OCI-LY7 (cell line): ENCODE results near the gene TMEM106C. TPM values are rescaled to one million over a fixed set of nuclear protein-coding genes. Genes with fewer than 3 reads are reported as not detected.

Experiments used
- BruUV-seq: library from RNA; stranded (reverse); fragments of 400-500 nt; replicated peaks from 2 replicates; lab custom pipeline; 2021; lab: Mats Ljungman, UMichigan
- CTCF ChIA-PET: fragments of 300-600 bp; sonication (Branson Sonifier 250); formaldehyde crosslinking; loops from one replicate; lab custom pipeline; 2022; ENCODE audit warnings: antibody characterized with exemption; ENCODE audit not compliant: unreplicated experiment; lab: Charles Lee
- POLR2A ChIA-PET: fragments of 300-600 bp; sonication (Branson Sonifier 250); formaldehyde crosslinking; loops from one replicate; lab custom pipeline; 2022; ENCODE audit warnings: antibody characterized with exemption; lab: Charles Lee
- DNase-seq: peaks from one replicate; pipeline ENCODE4 v3.0.0-alpha.2; 2015; ENCODE audit warnings: low spot score
- H2AFZ ChIP-seq: fragments of 200-600 bp; sonication (generic), shearing (Covaris generic); 2 replicates; pipeline ENCODE4 v1.6.1; 2014; ENCODE audit warnings: mild to moderate bottlenecking, antibody characterized with exemption, low read length, moderate library complexity
- H3K27ac ChIP-seq: fragments of 200-600 bp; sonication (generic); 2 replicates; pipeline ENCODE4 v1.5.1; 2014; ENCODE audit warnings: mixed run types, low read depth, mild to moderate bottlenecking, moderate library complexity, low read length, inconsistent platforms; ENCODE audit not compliant: poor library complexity, severe bottlenecking
- H3K36me3 ChIP-seq: fragments of 200-600 bp; sonication (generic); 2 replicates; pipeline ENCODE4 v1.6.1; 2014; ENCODE audit warnings: mild to moderate bottlenecking, antibody characterized with exemption, low read length, moderate library complexity, mixed read lengths; ENCODE audit not compliant: insufficient read depth
- H3K4me1 ChIP-seq: fragments of 200-600 bp; sonication (generic); 2 replicates; pipeline ENCODE4 v1.5.1; 2014; ENCODE audit warnings: mild to moderate bottlenecking, low read length; ENCODE audit not compliant: insufficient read depth, poor library complexity, severe bottlenecking
- H3K4me2 ChIP-seq: fragments of 200-600 bp; sonication (generic); 2 replicates; pipeline ENCODE4 v1.6.1; 2014; ENCODE audit warnings: mild to moderate bottlenecking, low read length
- H3K4me3 ChIP-seq: fragments of 200-600 bp; sonication (generic); 2 replicates; pipeline ENCODE4 v1.5.1; 2014; ENCODE audit warnings: mild to moderate bottlenecking, low read depth, low read length; ENCODE audit not compliant: poor library complexity, severe bottlenecking
- H3K79me2 ChIP-seq: fragments of 200-600 bp; sonication (generic); 2 replicates; pipeline ENCODE4 v1.6.1; 2016; ENCODE audit warnings: low read depth, mild to moderate bottlenecking, low read length, moderate library complexity, mixed read lengths; ENCODE audit not compliant: insufficient read depth
- H3K9me2 ChIP-seq: fragments of 200-600 bp; sonication (generic); 2 replicates; pipeline ENCODE4 v1.6.1; 2016; ENCODE audit warnings: mild to moderate bottlenecking, low read length, mixed read lengths; ENCODE audit not compliant: insufficient read depth
- H3K9me3 ChIP-seq: fragments of 200-600 bp; sonication (generic); 2 replicates; pipeline ENCODE4 v1.6.1; 2014; ENCODE audit warnings: mild to moderate bottlenecking, mixed run types, low read length, mixed read lengths
- H4K20me1 ChIP-seq: fragments of 200-600 bp; sonication (generic); 2 replicates; pipeline ENCODE4 v1.6.1; 2014; ENCODE audit warnings: mild to moderate bottlenecking, antibody characterized with exemption, low read length, moderate library complexity, mixed read lengths; ENCODE audit not compliant: insufficient read depth
- CTCF ChIP-seq: fragments of 200-600 bp; sonication (generic); conservative IDR thresholded peaks from 2 replicates; pipeline ENCODE4 v1.5.1; 2014; ENCODE audit warnings: mild to moderate bottlenecking, antibody characterized with exemption, low read length, moderate library complexity, mixed read lengths
- EZH2phosphoT487 ChIP-seq: fragments of 200-600 bp; sonication (generic); IDR thresholded peaks from 2 replicates; pipeline ENCODE4 v1.6.1; 2018; ENCODE audit warnings: low read depth, borderline replicate concordance, mild to moderate bottlenecking, mixed run types, antibody characterized with exemption, low read length, moderate library complexity, mixed read lengths
- intact Hi-C: fragments of 100-400 bp; cut with micrococcal nuclease; formaldehyde crosslinking; loops from one replicate; pipeline ENCODE4 v1.10.0; 2022; ENCODE audit not compliant: unreplicated experiment
- total RNA-seq, 2 experiments: library from RNA; depleted of rRNA in 1 of 2; stranded (reverse); fragments of >200 nt in 1 of 2; shearing (Covaris generic) in 1 of 2; gene quantifications; 2 replicates each; pipeline ENCODE4 v1.2.3, GENCODE V29; 2014 to 2022

TMEM106C gene
- total RNA-seq, 2 experiments from 2014 or later: 123 to 182 TPM

GRCh38 chr12:47995981-47996401 lies 32.6 kb downstream of the TMEM106C start:
- Histone ChIP-seq H3K27ac (no peak overlapping the region), H3K4me3 (no peak overlapping the region), H3K4me1 (peaks cover 4% of the 10 kb centered on the region), H3K9me3 (no peaks in the 10 kb centered on the region), H3K36me3 (no peaks in the 10 kb centered on the region), H2AFZ (no peak overlapping the region), H3K9me2 (no peaks in the 10 kb centered on the region), H4K20me1 (no peaks in the 10 kb centered on the region), H3K79me2 (no peaks in the 10 kb centered on the region), H3K4me2 (no peak overlapping the region)
- intact Hi-C loops: no loop called here
- no peak for TF ChIP-seq CTCF
- no peak for TF ChIP-seq EZH2phosphoT487
- CTCF ChIA-PET: no interaction called here
- DNase-seq: no peak
- no TSS peak for BruUV-seq
- POLR2A ChIA-PET: no interaction called here

GRCh38 chr12:47997321-47997720 lies 33.9 kb downstream of the TMEM106C start:
- ChIA-PET POLR2A (no interaction called here), CTCF (no interaction called here)
- H4K20me1 ChIP-seq: no peaks in the 10 kb centered on the region
- no peak for TF ChIP-seq EZH2phosphoT487
- no peak for TF ChIP-seq CTCF
- DNase-seq: no peak
- no peaks in the 10 kb centered on the region for H3K4me1 ChIP-seq
- intact Hi-C loops: no loop called here
- no TSS peak for BruUV-seq
- no peaks in the 10 kb centered on the region for H3K36me3 ChIP-seq
- no peak overlapping the region for H2AFZ ChIP-seq
- H3K9me3 ChIP-seq: no peaks in the 10 kb centered on the region
- no peak overlapping the region for H3K27ac ChIP-seq
- no peak overlapping the region for H3K4me2 ChIP-seq
- H3K79me2 ChIP-seq: no peaks in the 10 kb centered on the region
- no peak overlapping the region for H3K4me3 ChIP-seq
- no peaks in the 10 kb centered on the region for H3K9me2 ChIP-seq

- no peaks in the 10 kb centered on the region for H3K36me3 ChIP-seq
- ChIA-PET CTCF (no interaction called here), POLR2A (no interaction called here)
- intact Hi-C loops: no loop called here
- H3K27ac ChIP-seq: no peak overlapping the region
- no peak overlapping the region for H3K4me2 ChIP-seq
- H3K4me3 ChIP-seq: no peak overlapping the region
- TF ChIP-seq CTCF: no peak
- no peak for TF ChIP-seq EZH2phosphoT487
- no peaks in the 10 kb centered on the region for H4K20me1 ChIP-seq
- H3K4me1 ChIP-seq: no peaks in the 10 kb centered on the region
- H2AFZ ChIP-seq: no peak overlapping the region
- BruUV-seq: no TSS peak
- no peaks in the 10 kb centered on the region for H3K79me2 ChIP-seq
- no peaks in the 10 kb centered on the region for H3K9me3 ChIP-seq
- no peaks in the 10 kb centered on the region for H3K9me2 ChIP-seq
- DNase-seq: no peak
These were observed 36.4 kb downstream of the TMEM106C start for GRCh38 chr12:47999816-48000215.
